Measurements from ENCODE around the gene POU3F1. TPM values are rescaled to one million over a fixed set of nuclear protein-coding genes. Genes with fewer than 3 reads are reported as not detected.

The POU3F1 gene
- total RNA-seq, 2 donors from 2014 or later = not detected

DNA sequence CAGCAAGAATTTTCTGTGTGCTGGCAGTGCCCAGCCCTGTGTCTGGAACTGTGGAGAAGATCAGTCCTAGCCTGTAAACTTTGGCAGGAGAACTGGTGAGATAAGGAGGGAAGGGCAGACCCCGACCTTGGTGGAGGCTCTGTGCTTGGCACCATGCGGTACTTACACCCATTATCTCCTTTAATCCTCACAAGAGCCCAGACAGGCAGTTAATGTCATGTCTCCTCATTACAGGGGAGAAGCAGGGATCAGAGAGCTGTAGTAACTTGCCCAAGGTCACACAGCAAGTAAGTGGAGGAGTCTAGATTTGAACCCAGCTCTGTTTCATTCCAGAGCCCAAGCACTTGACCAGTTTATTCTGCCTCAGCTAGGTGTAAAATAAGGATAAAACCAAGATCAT lies 13.9 kb upstream of the POU3F1 start:
- Histone ChIP-seq H3K4me1 (no peaks in the 10 kb centered on the region), H3K27ac (no peak overlapping the region), H3K27me3 (no peaks in the 10 kb centered on the region), H3K36me3 (no peaks in the 10 kb centered on the region), H3K9me3 (no peaks in the 10 kb centered on the region), H3K4me3 (no peak overlapping the region)
- no peak for DNase-seq (ENCODE audit: low spot score)
- TF ChIP-seq, protein P1, sequence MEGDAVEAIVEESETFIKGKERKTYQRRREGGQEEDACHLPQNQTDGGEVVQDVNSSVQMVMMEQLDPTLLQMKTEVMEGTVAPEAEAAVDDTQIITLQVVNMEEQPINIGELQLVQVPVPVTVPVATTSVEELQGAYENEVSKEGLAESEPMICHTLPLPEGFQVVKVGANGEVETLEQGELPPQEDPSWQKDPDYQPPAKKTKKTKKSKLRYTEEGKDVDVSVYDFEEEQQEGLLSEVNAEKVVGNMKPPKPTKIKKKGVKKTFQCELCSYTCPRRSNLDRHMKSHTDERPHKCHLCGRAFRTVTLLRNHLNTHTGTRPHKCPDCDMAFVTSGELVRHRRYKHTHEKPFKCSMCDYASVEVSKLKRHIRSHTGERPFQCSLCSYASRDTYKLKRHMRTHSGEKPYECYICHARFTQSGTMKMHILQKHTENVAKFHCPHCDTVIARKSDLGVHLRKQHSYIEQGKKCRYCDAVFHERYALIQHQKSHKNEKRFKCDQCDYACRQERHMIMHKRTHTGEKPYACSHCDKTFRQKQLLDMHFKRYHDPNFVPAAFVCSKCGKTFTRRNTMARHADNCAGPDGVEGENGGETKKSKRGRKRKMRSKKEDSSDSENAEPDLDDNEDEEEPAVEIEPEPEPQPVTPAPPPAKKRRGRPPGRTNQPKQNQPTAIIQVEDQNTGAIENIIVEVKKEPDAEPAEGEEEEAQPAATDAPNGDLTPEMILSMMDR (IDR thresholded peaks at IDR 0.05) = no peak

DNA sequence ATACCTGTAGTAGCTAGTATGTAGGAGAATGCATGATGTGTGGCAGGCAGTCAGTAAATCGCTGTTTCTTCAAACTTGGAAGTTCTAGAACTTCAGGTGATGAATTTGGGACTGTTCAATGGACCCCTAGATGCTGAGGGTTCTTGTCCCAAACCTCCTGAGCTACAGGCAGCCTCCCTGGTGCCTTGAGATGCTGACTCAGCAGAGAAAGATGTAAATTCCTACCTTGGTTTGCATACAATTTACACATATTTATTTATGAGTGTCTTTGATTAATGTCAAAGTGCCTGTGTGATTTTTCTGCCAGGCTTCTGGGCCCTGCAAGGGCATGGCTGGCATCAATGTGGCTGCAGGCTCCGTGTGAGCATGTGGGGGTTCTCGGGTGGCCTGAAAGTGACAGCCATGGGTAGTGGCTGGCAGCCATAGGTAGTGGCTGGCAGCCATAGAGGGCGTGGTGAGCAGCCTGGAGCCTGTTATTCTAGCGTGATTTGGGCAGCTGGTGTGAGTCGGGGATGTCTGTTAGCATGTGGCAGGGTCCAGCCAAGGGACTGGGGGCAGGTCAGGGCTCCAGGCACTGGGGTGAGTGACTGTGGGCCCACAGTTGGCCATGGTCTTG lies 13.2 kb upstream of the POU3F1 start:
- H3K4me1 ChIP-seq = no peaks in the 10 kb centered on the region
- H3K4me3 ChIP-seq = no peak overlapping the region
- DNase-seq (ENCODE audit: low spot score) = no peak
- H3K9me3 ChIP-seq = no peaks in the 10 kb centered on the region
- H3K27me3 ChIP-seq = no peaks in the 10 kb centered on the region
- TF ChIP-seq, protein P1 (IDR thresholded peaks at IDR 0.05) = no peak
- no peak overlapping the region for H3K27ac ChIP-seq
- H3K36me3 ChIP-seq = no peaks in the 10 kb centered on the region

DNA sequence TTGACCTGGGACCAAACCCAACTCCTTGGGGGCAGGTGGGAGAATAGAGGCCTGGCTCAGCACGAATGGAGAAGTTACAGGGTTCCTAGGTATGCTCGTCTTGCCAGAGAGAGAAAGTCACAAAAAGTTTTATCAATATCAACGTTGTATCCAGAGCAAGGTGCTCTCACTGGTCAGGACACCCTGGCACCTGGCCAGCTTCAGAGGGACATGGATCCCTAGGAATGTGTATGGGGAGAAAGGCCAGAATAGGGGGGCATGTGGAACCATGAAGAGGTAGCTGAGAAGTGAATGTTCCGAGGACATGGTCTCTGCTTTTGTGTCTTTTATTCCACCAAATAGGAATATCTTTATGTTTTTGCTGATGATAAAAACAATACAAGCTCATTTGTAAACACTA lies 9.4 kb upstream of the POU3F1 start:
- Histone ChIP-seq H3K27me3 (no peaks in the 10 kb centered on the region), H3K4me3 (no peak overlapping the region), H3K27ac (no peak overlapping the region), H3K36me3 (no peaks in the 10 kb centered on the region), H3K9me3 (no peaks in the 10 kb centered on the region), H3K4me1 (no peaks in the 10 kb centered on the region)
- TF ChIP-seq, protein P1 (IDR thresholded peaks at IDR 0.05) = no peak
- DNase-seq (ENCODE audit: low spot score) = no peak

DNA sequence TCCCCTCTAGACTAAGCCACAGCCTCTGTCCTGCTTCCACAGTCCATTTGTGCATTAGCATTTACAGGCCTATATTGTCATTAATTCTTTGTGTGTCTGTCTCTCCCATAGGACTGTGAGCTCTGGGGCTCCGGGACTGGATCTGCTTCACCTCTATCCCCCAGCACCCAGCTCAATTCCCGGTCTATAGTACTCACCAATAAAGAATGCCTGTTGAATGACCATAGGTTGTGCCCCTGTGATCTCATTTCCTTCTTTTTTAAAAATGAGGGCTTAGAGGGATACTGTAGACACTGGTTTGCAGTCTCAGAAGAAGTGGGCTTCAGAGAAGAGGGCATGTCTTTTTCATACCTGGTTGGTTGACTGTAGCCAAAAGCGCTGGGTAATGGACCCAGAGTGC lies 8.8 kb upstream of the POU3F1 start:
- no peaks in the 10 kb centered on the region for H3K9me3 ChIP-seq
- H3K27ac ChIP-seq = no peak overlapping the region
- TF ChIP-seq, protein P1 (IDR thresholded peaks at IDR 0.05) = no peak
- H3K4me1 ChIP-seq = no peaks in the 10 kb centered on the region
- H3K27me3 ChIP-seq = no peaks in the 10 kb centered on the region
- no peak overlapping the region for H3K4me3 ChIP-seq
- H3K36me3 ChIP-seq = no peaks in the 10 kb centered on the region
- no peak for DNase-seq (ENCODE audit: low spot score)

DNA sequence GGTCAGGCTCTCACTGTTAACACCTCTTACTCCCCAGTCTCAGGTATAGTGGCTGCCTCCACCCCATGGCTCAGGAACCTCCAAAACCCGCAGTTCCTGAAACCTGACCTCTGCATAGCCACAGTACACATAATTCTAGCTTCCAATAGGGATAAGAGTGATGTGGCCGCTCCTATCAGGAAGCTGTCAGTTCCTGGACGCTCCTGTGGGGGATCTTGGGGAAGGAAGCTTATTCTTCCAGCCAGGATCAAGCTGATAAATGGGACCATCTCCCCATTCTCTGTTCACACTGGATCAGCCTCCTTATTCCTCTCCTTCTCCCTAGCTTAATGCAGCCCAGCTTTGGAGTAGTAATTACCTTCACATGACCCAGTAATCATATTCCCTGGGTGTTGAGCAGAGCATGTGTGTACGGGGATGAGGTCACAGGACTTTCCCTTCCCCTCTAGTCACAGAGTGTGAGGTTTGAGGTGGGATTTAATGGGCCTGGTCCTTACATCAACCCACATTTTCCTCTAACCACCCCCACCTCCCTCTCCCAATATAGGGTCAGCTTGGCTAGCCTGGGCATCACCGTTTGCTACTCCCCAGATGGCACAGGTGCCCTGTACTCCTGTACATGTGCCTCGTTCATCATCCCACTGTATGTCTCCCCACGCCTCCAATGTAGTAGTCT lies 7.0 kb upstream of the POU3F1 start:
- no peak for DNase-seq (ENCODE audit: low spot score)
- Histone ChIP-seq H3K27me3 (no peaks in the 10 kb centered on the region), H3K4me3 (no peak overlapping the region), H3K9me3 (no peaks in the 10 kb centered on the region), H3K27ac (no peak overlapping the region), H3K4me1 (no peaks in the 10 kb centered on the region), H3K36me3 (no peaks in the 10 kb centered on the region)
- TF ChIP-seq, protein P1 (IDR thresholded peaks at IDR 0.05) = no peak
